Pulmonary artery endothelial cell (primary cell): ENCODE measurements around the gene PCDHGA1. TPM values are rescaled to one million over a fixed set of nuclear protein-coding genes. Genes with fewer than 3 reads are reported as not detected.

Experiments
- DNase-seq: peaks from one replicate; pipeline ENCODE4 v3.0.0-alpha.2; 2011; ENCODE audit warnings: low read depth, low spot score
- total RNA-seq: library from RNA; depleted of rRNA; stranded (reverse); fragments of >200 nt; gene quantifications from 2 replicates; pipeline ENCODE4 v1.2.3, GENCODE V29; 2014

The PCDHGA1 gene
- total RNA-seq, 1 donor from 2014 or later, result 0.20 TPM

GRCh38 chr5:141529873-141530272 lies 199.6 kb downstream of the PCDHGA1 start:
- DNase-seq, result no peak

GRCh38 chr5:141532726-141533125 lies 202.4 kb downstream of the PCDHGA1 start:
- DNase-seq, result no peak

GRCh38 chr5:141533897-141534296 lies 203.6 kb downstream of the PCDHGA1 start:
- DNase-seq, result no peak

GRCh38 chr5:141534492-141535213 lies 204.3 kb downstream of the PCDHGA1 start:
- DNase-seq, result no peak

- no peak for DNase-seq
These were observed 212.7 kb downstream of the PCDHGA1 start for GRCh38 chr5:141543053-141543452.

DNA sequence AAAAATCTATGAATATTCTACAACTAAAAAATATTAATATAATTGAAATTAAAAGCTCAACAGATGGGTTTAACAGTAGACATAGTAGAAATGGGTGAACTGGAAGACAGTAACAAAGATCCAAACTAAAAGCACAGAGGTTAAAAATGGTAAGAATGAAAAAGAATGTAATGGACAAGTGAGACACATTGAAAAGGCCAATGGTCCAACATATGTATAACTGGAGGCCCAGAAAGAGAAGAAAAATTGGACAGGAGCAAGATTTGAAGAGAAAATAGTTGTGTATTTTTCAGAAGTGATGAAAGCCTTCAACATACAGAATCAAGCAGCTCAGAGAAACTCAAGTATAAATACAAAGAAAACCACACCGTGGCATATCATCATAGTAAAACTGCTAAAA lies 217.2 kb downstream of the PCDHGA1 start:
- no peak for DNase-seq

GRCh38 chr5:141547921-141548320 lies 217.6 kb downstream of the PCDHGA1 start:
- no peak for DNase-seq

GRCh38 chr5:141557681-141558136 lies 227.4 kb downstream of the PCDHGA1 start:
- peak; percentile 85 for DNase-seq

GRCh38 chr5:141558150-141558549 lies 227.8 kb downstream of the PCDHGA1 start:
- DNase-seq, result no peak

GRCh38 chr5:141559461-141559860 lies 229.1 kb downstream of the PCDHGA1 start:
- DNase-seq, result no peak

DNA sequence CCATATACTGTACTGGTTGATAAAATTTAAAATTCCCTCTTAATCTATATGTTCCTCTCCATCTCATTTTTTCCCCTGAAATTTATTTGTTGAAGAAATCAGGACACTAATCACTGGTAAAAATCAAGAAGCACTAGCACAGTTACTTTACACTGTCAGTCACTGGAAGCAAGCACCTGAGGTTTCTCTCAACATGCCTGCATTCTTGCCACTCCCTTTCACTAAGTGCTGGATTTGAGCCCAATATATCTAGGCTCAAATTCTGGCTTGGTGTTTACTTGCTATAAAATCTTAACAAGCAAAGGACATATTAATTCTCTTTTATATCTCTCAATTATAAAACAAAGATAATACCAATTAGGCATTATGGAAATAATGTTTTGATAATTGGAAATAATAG lies 229.8 kb downstream of the PCDHGA1 start:
- no peak for DNase-seq

DNA sequence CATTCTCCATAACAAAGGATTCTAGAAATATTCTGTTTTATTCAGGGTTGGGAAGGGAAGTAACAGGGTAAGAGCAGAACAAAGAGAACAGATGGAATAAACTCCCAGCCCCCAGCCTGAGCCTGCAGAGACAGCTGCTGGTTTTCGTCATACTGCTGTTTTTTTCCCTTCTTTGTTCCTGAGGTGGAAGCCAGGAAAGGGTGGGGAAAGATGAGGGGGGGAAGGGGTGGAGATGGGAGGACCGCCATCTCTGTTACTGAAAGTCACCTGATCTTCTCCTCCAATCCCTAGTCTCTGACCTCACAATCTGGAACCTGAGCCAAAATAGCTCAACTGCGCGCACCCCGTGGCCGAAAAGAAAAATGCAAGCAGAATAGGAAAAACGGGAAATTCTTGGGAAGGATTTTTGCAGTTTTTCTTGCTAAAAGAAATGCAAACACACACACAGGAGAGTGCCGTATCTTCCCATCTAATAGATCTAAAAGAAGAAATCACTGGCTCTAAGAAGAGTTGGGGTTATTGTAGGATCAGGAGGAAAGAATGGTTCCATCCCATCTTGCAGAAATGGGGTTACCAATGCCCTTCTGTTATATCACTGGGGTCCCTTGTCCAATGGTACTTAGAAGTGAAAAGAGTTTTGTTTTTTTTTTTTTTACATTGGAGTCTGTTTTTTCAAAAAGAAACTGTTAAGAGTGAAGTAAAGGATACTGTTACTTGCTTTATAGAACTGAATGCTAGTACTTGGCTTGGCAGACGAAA lies 230.6 kb downstream of the PCDHGA1 start:
- DNase-seq, result peak; percentile 97

Other genes starting within 250 kb of the PCDHGA1 start
- 1.4 and 2.9 TPM in 2 replicates for gene PCDHB2, start 235.9 kb upstream of the PCDHGA1 start, total RNA-seq
- gene PCDHB3, start 230.0 kb upstream of the PCDHGA1 start, total RNA-seq, result 0.20 and 0.35 TPM in 2 replicates
- gene PCDHB4, start 208.7 kb upstream of the PCDHGA1 start, total RNA-seq, result 0.04 and 0.07 TPM in 2 replicates
- gene PCDHB5, start 195.3 kb upstream of the PCDHGA1 start, total RNA-seq, result 0.39 and 0.53 TPM in 2 replicates
- gene PCDHB6, start 180.5 kb upstream of the PCDHGA1 start, total RNA-seq, result 0.04 and 0.07 TPM in 2 replicates
- 0.28 and 0.40 TPM in 2 replicates for gene PCDHB7, start 157.9 kb upstream of the PCDHGA1 start, total RNA-seq
- 0.04 and 0.07 TPM in 2 replicates for gene PCDHB8, start 152.7 kb upstream of the PCDHGA1 start, total RNA-seq
- under 0.01 and 0.13 TPM in 2 replicates for gene PCDHB16, start 148.1 kb upstream of the PCDHGA1 start, total RNA-seq
- 0.04 and 0.07 TPM in 2 replicates for gene PCDHB9, start 143.4 kb upstream of the PCDHGA1 start, total RNA-seq
- 0.33 and 0.46 TPM in 2 replicates for gene PCDHB10, start 138.2 kb upstream of the PCDHGA1 start, total RNA-seq
- gene PCDHB11, start 130.9 kb upstream of the PCDHGA1 start, total RNA-seq, result 0.13 and 0.25 TPM in 2 replicates
- 0.21 and 0.33 TPM in 2 replicates for gene PCDHB12, start 121.8 kb upstream of the PCDHGA1 start, total RNA-seq
- gene PCDHB13, start 116.6 kb upstream of the PCDHGA1 start, total RNA-seq, result 0.33 and 0.99 TPM in 2 replicates
- 0.53 and 0.78 TPM in 2 replicates for gene PCDHB14, start 107.2 kb upstream of the PCDHGA1 start, total RNA-seq
- 0.26 and 0.95 TPM in 2 replicates for gene PCDHB15, start 85.1 kb upstream of the PCDHGA1 start, total RNA-seq
- gene SLC25A2, start 26.5 kb upstream of the PCDHGA1 start, total RNA-seq, result 0.13 and 0.32 TPM in 2 replicates
- gene TAF7, start 9.7 kb upstream of the PCDHGA1 start, total RNA-seq, result 70.7 and 109 TPM in 2 replicates
- gene PCDHGA2, start 8.2 kb downstream of the PCDHGA1 start, total RNA-seq, result 0.79 and 0.92 TPM in 2 replicates
- 0.21 and 0.26 TPM in 2 replicates for gene PCDHGA3, start 13.3 kb downstream of the PCDHGA1 start, total RNA-seq
- 0.59 and 0.63 TPM in 2 replicates for gene PCDHGB1, start 19.6 kb downstream of the PCDHGA1 start, total RNA-seq
- 2.0 and 3.5 TPM in 2 replicates for gene PCDHGA4, start 24.5 kb downstream of the PCDHGA1 start, total RNA-seq
- 1.3 TPM in 2 replicates for gene PCDHGB2, start 29.5 kb downstream of the PCDHGA1 start, total RNA-seq
- gene PCDHGA5, start 33.6 kb downstream of the PCDHGA1 start, total RNA-seq, result 0.35 and 0.40 TPM in 2 replicates
- 1.3 and 1.6 TPM in 2 replicates for gene PCDHGB3, start 39.7 kb downstream of the PCDHGA1 start, total RNA-seq
- gene PCDHGA6, start 43.4 kb downstream of the PCDHGA1 start, total RNA-seq, result 1.3 and 1.4 TPM in 2 replicates
- 0.59 and 0.95 TPM in 2 replicates for gene PCDHGA7, start 52.2 kb downstream of the PCDHGA1 start, total RNA-seq
- gene PCDHGB4, start 57.2 kb downstream of the PCDHGA1 start, total RNA-seq, result 9.3 and 12.4 TPM in 2 replicates
- 0.46 and 0.95 TPM in 2 replicates for gene PCDHGA8, start 62.1 kb downstream of the PCDHGA1 start, total RNA-seq
- 8.7 and 12.3 TPM in 2 replicates for gene PCDHGB5, start 67.4 kb downstream of the PCDHGA1 start, total RNA-seq
- 1.2 and 1.8 TPM in 2 replicates for gene PCDHGA9, start 72.3 kb downstream of the PCDHGA1 start, total RNA-seq
- gene PCDHGB6, start 77.5 kb downstream of the PCDHGA1 start, total RNA-seq, result 2.0 and 2.1 TPM in 2 replicates
- gene PCDHGA10, start 82.5 kb downstream of the PCDHGA1 start, total RNA-seq, result 3.1 and 4.0 TPM in 2 replicates
- gene PCDHGB7, start 87.2 kb downstream of the PCDHGA1 start, total RNA-seq, result 4.8 and 6.1 TPM in 2 replicates
- gene PCDHGA11, start 90.5 kb downstream of the PCDHGA1 start, total RNA-seq, result 8.7 and 11.1 TPM in 2 replicates
- gene PCDHGA12, start 100.0 kb downstream of the PCDHGA1 start, total RNA-seq, result 5.1 and 8.7 TPM in 2 replicates
- gene PCDHGC3, start 145.5 kb downstream of the PCDHGA1 start, total RNA-seq, result 9.0 and 14.7 TPM in 2 replicates
- 0.40 and 0.95 TPM in 2 replicates for gene PCDHGC4, start 154.5 kb downstream of the PCDHGA1 start, total RNA-seq
- gene PCDHGC5, start 158.6 kb downstream of the PCDHGA1 start, total RNA-seq, result 0.33 and 0.53 TPM in 2 replicates